Right forelimb (tissue), 1 donor: ENCODE data around the gene SULT1A2.
"Not testable (repeated sequence)": the region's sequence is repeated elsewhere in the genome, so short reads cannot be mapped to it uniquely, and the experiment has no call there.

ENCODE experiments used
- DNase-seq: peaks from one replicate; pipeline ENCODE4 v3.0.0-alpha.2; 2018

Gene SULT1A2

GRCh38 chr16:28554634-28555423 is 42.0 kb downstream of the SULT1A2 start:
- DNase-seq = no peak

- DNase-seq = peak; percentile 95
Measured at GRCh38 chr16:28553776-28554633, 42.8 kb downstream of the SULT1A2 start, which contains the start of gene SGF29. Gene SGF29, plus strand, starts transcription at chr16:28553920. Its CDS starts 27,150 bp downstream, at chr16:28581070.

- no peak for DNase-seq
Measured at GRCh38 chr16:28549301-28549899, 47.5 kb downstream of the SULT1A2 start.

GRCh38 chr16:28548306-28548802 is 48.5 kb downstream of the SULT1A2 start:
- no peak for DNase-seq

- no peak for DNase-seq
Measured at GRCh38 chr16:28546626-28547025, 50.2 kb downstream of the SULT1A2 start.

- not testable (repeated sequence) for DNase-seq
Measured at GRCh38 chr16:28545964-28546363, 50.9 kb downstream of the SULT1A2 start.

- no peak for DNase-seq
Measured at GRCh38 chr16:28544998-28545397, 51.9 kb downstream of the SULT1A2 start.

- no peak for DNase-seq
Measured at GRCh38 chr16:28543072-28543471, 53.8 kb downstream of the SULT1A2 start.

- no peak for DNase-seq
Measured at GRCh38 chr16:28542646-28543045, 54.2 kb downstream of the SULT1A2 start.
